Suprapubic skin (tissue), 3 donors: ENCODE data around the gene DNAJC6.

Experiments
- CTCF ChIP-seq, 2 donors: fragments of 200-600 bp in 1 of 2; fragments of 450-650 bp in 1 of 2; sonication (generic) in 1 of 2; IDR thresholded peaks; one replicate each; pipeline ENCODE4 v1.5.1; 2016 to 2019; ENCODE audit warnings: antibody characterized with exemption in 2 of 2, mild to moderate bottlenecking in 1 of 2, moderate library complexity in 1 of 2
- POLR2AphosphoS5 ChIP-seq, 3 donors: sonication (generic); formaldehyde crosslinking; IDR thresholded peaks; one replicate each; pipeline ENCODE4 v1.6.1; 2017; ENCODE audit warnings: antibody characterized with exemption in 3 of 3

- TF ChIP-seq CTCF (IDR thresholded peaks at IDR 0.05): no peak
- TF ChIP-seq POLR2AphosphoS5 (IDR thresholded peaks at IDR 0.05): no peak
Measured at GRCh38 chr1:65276197-65276939, 33.0 kb upstream of the DNAJC6 start.
